SK-N-MC (cell line): ENCODE measurements around the gene NNAT.

Source experiments
- EZH2 ChIP-seq: fragments of 200-600 bp; sonication (generic); IDR thresholded peaks from one replicate; pipeline ENCODE4 v1.6.1; 2017; ENCODE audit warnings: antibody characterized with exemption
- FOXP2 ChIP-seq: optimal IDR thresholded peaks from 2 replicates; pipeline ENCODE3; 2011; ENCODE audit warnings: mild to moderate bottlenecking, moderate library complexity; ENCODE audit not compliant: insufficient read depth; ENCODE audit errors: extremely low read length, control extremely low read depth
- POLR2AphosphoS5 ChIP-seq: IDR thresholded peaks from 2 replicates; pipeline ENCODE4 v1.6.1; 2012; ENCODE audit warnings: mild to moderate bottlenecking, low read depth, low read length, borderline replicate concordance

- no peak for TF ChIP-seq FOXP2
- no peak for TF ChIP-seq POLR2AphosphoS5
- TF ChIP-seq EZH2, result no peak
These were observed 14.8 kb upstream of the NNAT start for GRCh38 chr20:37506152-37506725.
